ENCODE measurements around the gene FOXA3.

GRCh38 chr19:45886427-45887199, 22.5 kb downstream of the FOXA3 start:
- no peak for TF ChIP-seq CTCF (tag by site-specific recombination; IDR thresholded peaks at IDR 0.05)
- peak; percentile 99 for TF ChIP-seq PATZ1 (tag by site-specific recombination; IDR thresholded peaks at IDR 0.05)
- TF ChIP-seq ZNF660 (tag by site-specific recombination; IDR thresholded peaks at IDR 0.05) = peak; percentile 61; the same call in 1 of the 2 replicates
- TF ChIP-seq ZEB2 (tag by site-specific recombination; IDR thresholded peaks at IDR 0.05) = no peak; the same call in 1 of the 2 replicates
- TF ChIP-seq ZBTB11 (tag by site-specific recombination; conservative IDR thresholded peaks at IDR 0.05; ENCODE audit: low read depth) = peak; percentile 83
- no peak for TF ChIP-seq RBAK (tag by site-specific recombination; IDR thresholded peaks at IDR 0.05)
- no peak for TF ChIP-seq SETDB1 (IDR thresholded peaks at IDR 0.05; ENCODE audit: insufficient read length, low read length)
- 0 out of 2 replicates have a peak, but pooled peaks have one; percentile 11 for TF ChIP-seq ZSCAN30 (tag by site-specific recombination; IDR thresholded peaks at IDR 0.05)

All from HEK293 (cell line).